Smooth muscle cell (in vitro differentiated cells): ENCODE measurements around the gene RAB40B. TPM values are rescaled to one million over a fixed set of nuclear protein-coding genes. Genes with fewer than 3 reads are reported as not detected.

Experiments used
- DNase-seq: peaks from one replicate; lab custom pipeline; 2025; ENCODE audit not compliant: unreplicated experiment; lab: John Stamatoyannopoulos, UW
- H2AFZ ChIP-seq: fragments of 200-600 bp; sonication (generic); 2 replicates; pipeline ENCODE4 v1.6.0; 2016; ENCODE audit warnings: antibody characterized with exemption, low read depth, mild to moderate bottlenecking
- H3F3A ChIP-seq: fragments of 200-600 bp; sonication (generic); 2 replicates; pipeline ENCODE4 v1.6.0; 2017; ENCODE audit warnings: antibody characterized with exemption, low read depth
- H3K27ac ChIP-seq: fragments of 200-600 bp; sonication (generic); 2 replicates; pipeline ENCODE4 v1.5.1; 2016; ENCODE audit warnings: low read depth, mild to moderate bottlenecking
- H3K27me3 ChIP-seq: fragments of 200-600 bp; sonication (generic); 2 replicates; pipeline ENCODE4 v1.6.1; 2016; ENCODE audit warnings: low read depth, mild to moderate bottlenecking
- H3K36me3 ChIP-seq: fragments of 200-600 bp; sonication (generic); 2 replicates; pipeline ENCODE4 v1.5.1; 2016; ENCODE audit warnings: low read depth
- H3K4me1 ChIP-seq: fragments of 200-600 bp; sonication (generic); 2 replicates; pipeline ENCODE4 v1.5.1; 2016; ENCODE audit warnings: low read depth
- H3K4me2 ChIP-seq: fragments of 200-600 bp; sonication (generic); 2 replicates; pipeline ENCODE4 v1.6.0; 2016; ENCODE audit warnings: mild to moderate bottlenecking
- H3K4me3 ChIP-seq: fragments of 200-600 bp; sonication (generic); 2 replicates; pipeline ENCODE4 v1.5.1; 2016; ENCODE audit warnings: mild to moderate bottlenecking
- H3K79me2 ChIP-seq: fragments of 200-600 bp; sonication (generic); 2 replicates; pipeline ENCODE4 v1.6.0; 2016; ENCODE audit warnings: low read depth, mild to moderate bottlenecking
- H3K9ac ChIP-seq: fragments of 200-600 bp; sonication (generic); 2 replicates; pipeline ENCODE4 v1.6.0; 2016; ENCODE audit warnings: low read depth
- H3K9me3 ChIP-seq: fragments of 200-600 bp; sonication (generic); replicated peaks from 2 replicates; pipeline ENCODE4 v1.5.1; 2016; ENCODE audit warnings: low read depth
- H4K20me1 ChIP-seq: fragments of 200-600 bp; sonication (generic); 2 replicates; pipeline ENCODE4 v1.6.0; 2016; ENCODE audit warnings: low read depth
- WGBS: methylation state at CpG from one replicate; pipeline ENCODE4 v1.1.7; 2016; ENCODE audit warnings: low lambda C conversion rate; 5-methylcytosine and 5-hydroxymethylcytosine counted together
- polyA plus RNA-seq: library from polyadenylated mRNA; unstranded; fragments of >200 nt; fragmentation: Nextera tagmentation; extraction: Ambion mirVana; gene quantifications from 2 replicates; pipeline ENCODE4 v1.2.1, GENCODE V29; 2016
- total RNA-seq: library from RNA; depleted of rRNA; stranded (reverse); fragments of >200 nt; gene quantifications from 2 replicates; pipeline ENCODE4 v1.2.3, GENCODE V29; 2014
- TF ChIP-seq, protein P1 (sequence below): fragments of 200-600 bp; sonication (generic); IDR thresholded peaks from 2 replicates; pipeline ENCODE4 v1.5.1; 2017; ENCODE audit warnings: borderline replicate concordance, mild to moderate bottlenecking, antibody characterized with exemption; ENCODE audit not compliant: insufficient read depth, poor library complexity, severe bottlenecking

RAB40B gene
- total and polyA plus RNA-seq, 2 experiments from 2014 or later = 12.0 to 16.0 TPM

DNA sequence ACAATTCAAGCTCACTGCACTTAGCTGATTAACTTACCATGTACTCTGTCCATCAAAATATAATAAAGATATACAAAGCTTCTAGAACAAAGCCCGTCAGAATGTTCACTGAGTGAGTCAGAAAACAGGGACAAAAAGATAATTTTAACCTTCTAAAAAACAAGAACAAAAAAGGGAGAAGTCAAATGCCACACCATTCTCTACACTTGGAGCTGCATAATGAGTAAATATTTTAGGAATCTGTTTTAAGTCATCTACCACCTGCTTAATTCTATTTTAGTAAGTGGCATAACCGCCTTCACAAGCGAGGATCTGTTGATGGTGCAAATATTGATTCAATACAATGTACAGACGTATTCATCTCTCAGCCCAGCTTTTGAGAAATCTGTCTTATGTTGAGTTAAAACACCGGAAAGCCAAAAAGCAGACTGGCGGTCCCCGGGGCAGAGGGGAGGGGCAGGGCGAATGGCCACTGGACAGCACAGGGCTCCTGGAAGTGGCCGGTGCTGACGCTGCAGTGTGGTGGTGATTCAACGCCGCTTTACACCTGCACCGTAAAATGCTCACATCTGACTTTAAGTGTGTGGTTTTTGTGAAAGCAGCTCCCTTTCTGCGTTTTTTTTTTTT, 20.1 kb downstream of the RAB40B start:
- no peaks in the 10 kb centered on the region for H3K79me2 ChIP-seq
- H2AFZ ChIP-seq = no peak overlapping the region
- H3K36me3 ChIP-seq = no peaks in the 10 kb centered on the region
- no peak for DNase-seq
- no peak overlapping the region for H3K4me3 ChIP-seq
- H3K4me2 ChIP-seq = no peak overlapping the region
- no peaks in the 10 kb centered on the region for H3F3A ChIP-seq
- no peak overlapping the region for H3K9ac ChIP-seq
- 92% methylated on average over 14 of the region's 14 CpGs for WGBS
- no peaks in the 10 kb centered on the region for H4K20me1 ChIP-seq
- H3K9me3 ChIP-seq = peaks cover 17% of the 10 kb centered on the region
- H3K27ac ChIP-seq = no peak overlapping the region
- TF ChIP-seq, protein P1, sequence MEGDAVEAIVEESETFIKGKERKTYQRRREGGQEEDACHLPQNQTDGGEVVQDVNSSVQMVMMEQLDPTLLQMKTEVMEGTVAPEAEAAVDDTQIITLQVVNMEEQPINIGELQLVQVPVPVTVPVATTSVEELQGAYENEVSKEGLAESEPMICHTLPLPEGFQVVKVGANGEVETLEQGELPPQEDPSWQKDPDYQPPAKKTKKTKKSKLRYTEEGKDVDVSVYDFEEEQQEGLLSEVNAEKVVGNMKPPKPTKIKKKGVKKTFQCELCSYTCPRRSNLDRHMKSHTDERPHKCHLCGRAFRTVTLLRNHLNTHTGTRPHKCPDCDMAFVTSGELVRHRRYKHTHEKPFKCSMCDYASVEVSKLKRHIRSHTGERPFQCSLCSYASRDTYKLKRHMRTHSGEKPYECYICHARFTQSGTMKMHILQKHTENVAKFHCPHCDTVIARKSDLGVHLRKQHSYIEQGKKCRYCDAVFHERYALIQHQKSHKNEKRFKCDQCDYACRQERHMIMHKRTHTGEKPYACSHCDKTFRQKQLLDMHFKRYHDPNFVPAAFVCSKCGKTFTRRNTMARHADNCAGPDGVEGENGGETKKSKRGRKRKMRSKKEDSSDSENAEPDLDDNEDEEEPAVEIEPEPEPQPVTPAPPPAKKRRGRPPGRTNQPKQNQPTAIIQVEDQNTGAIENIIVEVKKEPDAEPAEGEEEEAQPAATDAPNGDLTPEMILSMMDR = no peak
- no peaks in the 10 kb centered on the region for H3K27me3 ChIP-seq
- no peaks in the 10 kb centered on the region for H3K4me1 ChIP-seq

DNA sequence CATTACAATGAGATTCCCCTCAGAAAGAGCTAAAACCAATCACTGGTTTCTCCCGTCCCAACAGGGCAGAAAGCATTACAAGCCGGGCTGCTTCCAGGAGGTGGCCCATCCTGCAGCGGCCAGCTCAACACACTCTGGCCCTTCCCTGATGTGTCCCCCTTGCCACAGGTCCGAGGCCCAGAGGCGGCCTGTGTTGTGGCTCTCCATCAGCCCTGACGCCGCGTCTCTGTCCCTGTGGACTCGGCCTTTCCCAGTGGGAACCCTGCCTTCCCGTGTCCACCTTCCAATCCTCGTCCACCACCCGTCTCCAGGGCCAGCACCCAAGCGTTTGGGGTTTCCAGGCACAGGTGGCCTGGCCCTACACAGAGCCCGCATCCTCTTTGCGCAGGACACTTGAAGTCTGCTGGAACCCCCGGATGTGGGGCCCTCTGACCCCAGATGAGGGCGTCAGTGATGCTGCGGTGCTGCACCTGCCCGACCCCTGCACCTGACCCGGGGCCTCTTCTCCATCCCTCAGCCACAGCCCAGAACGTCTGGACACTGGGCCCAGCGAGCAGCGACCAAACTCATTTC, 21.1 kb downstream of the RAB40B start:
- H3K4me2 ChIP-seq = no peak overlapping the region
- peaks cover 10% of the 10 kb centered on the region for H3K9me3 ChIP-seq
- no peaks in the 10 kb centered on the region for H3F3A ChIP-seq
- H2AFZ ChIP-seq = no peak overlapping the region
- H3K36me3 ChIP-seq = no peaks in the 10 kb centered on the region
- H3K27ac ChIP-seq = no peak overlapping the region
- WGBS = 89% methylated on average over 23 of the region's 23 CpGs
- no peak overlapping the region for H3K9ac ChIP-seq
- H4K20me1 ChIP-seq = no peaks in the 10 kb centered on the region
- no peaks in the 10 kb centered on the region for H3K27me3 ChIP-seq
- no peak for DNase-seq
- H3K4me3 ChIP-seq = no peak overlapping the region
- H3K4me1 ChIP-seq = no peaks in the 10 kb centered on the region
- no peaks in the 10 kb centered on the region for H3K79me2 ChIP-seq
- TF ChIP-seq, protein P1 = no peak

DNA sequence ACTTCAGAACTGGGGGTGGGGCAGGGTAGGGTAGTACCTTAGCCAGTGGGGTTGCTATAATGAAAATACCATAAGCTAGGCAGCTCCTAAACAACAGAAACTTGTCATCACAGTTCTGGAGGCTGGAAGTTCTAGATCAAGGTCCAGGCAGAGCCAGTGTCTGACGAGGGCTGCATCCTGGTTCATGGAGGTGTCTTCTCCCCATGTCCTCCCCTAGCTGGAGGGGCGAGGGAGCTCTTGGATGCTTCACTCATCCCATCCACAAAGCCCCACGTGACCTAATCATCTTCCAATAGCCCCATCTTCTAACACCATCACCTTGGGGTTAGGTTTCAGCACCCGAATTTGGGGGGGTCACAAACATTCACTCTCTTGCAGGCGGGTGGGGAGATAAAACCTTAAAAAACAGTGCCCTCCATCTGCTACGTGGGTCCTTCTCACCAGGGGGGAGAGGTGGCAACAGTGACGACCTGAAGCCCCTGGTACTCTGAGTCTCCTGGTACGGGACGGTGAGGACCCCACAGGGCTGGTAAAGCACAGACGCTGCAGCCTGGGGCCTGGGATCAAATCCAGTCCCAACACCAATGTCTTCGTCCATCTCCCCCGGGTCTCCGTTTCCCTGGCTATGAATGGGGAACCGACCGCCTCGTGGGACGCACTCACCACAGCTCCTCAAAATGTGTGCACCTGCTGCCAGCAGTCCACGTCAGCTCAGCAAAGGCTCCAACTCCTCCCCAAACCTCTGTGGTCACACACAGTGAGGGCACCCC, 22.8 kb downstream of the RAB40B start:
- Histone ChIP-seq H3K4me2 (no peak overlapping the region), H3K4me1 (no peaks in the 10 kb centered on the region), H3K27ac (no peak overlapping the region), H3K36me3 (no peaks in the 10 kb centered on the region), H3K9me3 (no peaks in the 10 kb centered on the region), H4K20me1 (no peaks in the 10 kb centered on the region), H2AFZ (no peak overlapping the region), H3K79me2 (no peaks in the 10 kb centered on the region), H3K4me3 (no peak overlapping the region), H3F3A (no peaks in the 10 kb centered on the region), H3K27me3 (no peaks in the 10 kb centered on the region), H3K9ac (no peak overlapping the region)
- no peak for DNase-seq
- TF ChIP-seq, protein P1 = no peak
- 85% methylated on average over 18 of the region's 18 CpGs for WGBS
